Tongue (tissue), 2 donors: Measurements from ENCODE around the gene CFDP1. TPM values are rescaled to one million over a fixed set of nuclear protein-coding genes. Genes with fewer than 3 reads are reported as not detected.
A peak's percentile ranks its signal among the peaks of the same experiment; 100 is the strongest.

Source experiments
- DNase-seq: peaks from one replicate; pipeline ENCODE4 v3.0.0-alpha.2; 2015
- total RNA-seq: library from RNA; depleted of rRNA; stranded (reverse); fragments of >200 nt; gene quantifications from one replicate; pipeline ENCODE4 v1.2.3, GENCODE V29; 2014

Gene CFDP1
- total RNA-seq, 1 donor from 2014 or later = 66.5 TPM

DNA sequence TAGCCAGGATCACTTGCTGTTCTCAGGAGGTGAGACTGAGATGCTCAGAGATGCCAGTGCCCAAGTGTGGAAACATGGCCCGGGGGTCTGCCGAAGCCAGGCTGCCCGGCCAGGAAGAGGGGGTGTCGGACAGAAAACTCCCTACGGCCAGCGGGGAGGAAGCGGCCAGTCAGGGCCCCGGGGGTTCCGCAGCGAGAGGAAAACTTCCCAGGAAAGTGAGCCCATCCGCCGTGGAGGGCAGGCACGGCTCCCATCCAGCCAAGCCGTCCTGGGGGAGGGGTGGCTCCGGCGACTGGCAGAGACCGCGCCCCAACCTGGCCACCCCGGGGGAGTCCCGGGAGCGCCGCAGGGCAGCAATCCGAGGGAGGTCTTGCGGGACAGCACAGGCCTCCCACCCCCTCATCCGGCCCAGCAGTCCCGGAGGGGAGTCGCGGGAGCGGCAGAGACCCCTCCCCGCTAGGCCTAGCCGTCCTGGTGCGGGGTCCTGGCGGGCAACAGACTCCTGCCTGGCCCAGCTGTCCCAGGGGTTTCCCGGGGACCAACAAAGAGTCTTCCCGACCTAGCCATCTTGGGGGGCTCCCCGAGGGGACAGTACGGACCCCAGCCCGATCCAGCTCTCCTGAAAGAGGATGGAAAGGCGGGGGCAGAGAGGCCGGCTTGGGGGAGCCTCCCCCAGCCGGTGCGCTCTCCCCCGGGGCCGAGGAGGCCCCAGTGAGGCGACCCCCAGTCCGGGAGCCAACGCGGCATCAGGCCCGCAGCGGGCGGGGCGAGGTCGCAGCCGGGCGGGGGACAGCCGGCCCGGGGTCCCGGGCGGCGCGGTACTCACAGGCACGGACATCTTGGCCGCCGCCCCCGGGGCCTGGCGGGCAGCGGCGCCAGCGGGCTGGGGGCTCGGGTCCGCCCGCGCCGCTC is 168.0 kb downstream of the CFDP1 start:
- peak; percentile 34 for DNase-seq

GRCh38 chr16:75264457-75264998 is 168.8 kb downstream of the CFDP1 start:
- peak; percentile 84 for DNase-seq

DNA sequence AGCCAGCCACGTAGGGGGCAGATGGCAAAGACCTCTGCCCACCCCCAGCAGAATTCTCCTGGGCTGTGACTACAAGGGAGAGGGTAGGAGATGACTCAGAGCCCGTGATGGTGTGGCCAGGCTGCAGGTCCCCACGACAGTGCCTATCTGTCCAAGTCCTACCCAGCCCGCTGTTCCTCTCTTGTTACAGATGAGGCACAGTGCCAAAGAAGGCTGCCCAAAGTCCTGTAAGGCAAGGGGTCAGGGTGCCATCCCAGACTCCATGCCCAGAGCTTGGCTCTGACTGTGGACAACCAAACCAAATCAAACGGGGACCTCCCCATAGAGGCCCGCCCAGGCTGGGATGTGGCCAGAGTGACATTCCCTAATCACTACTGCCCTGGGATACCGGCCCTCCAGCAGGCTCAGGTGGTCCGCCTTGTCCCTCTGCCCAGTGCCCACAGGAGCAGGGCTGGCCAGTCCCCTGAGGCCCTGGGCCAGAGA is 169.3 kb downstream of the CFDP1 start:
- DNase-seq = peak; percentile 43

- no peak for DNase-seq
These were observed 169.9 kb downstream of the CFDP1 start for GRCh38 chr16:75263291-75263962.

GRCh38 chr16:75262800-75263127 is 170.5 kb downstream of the CFDP1 start:
- no peak for DNase-seq

DNA sequence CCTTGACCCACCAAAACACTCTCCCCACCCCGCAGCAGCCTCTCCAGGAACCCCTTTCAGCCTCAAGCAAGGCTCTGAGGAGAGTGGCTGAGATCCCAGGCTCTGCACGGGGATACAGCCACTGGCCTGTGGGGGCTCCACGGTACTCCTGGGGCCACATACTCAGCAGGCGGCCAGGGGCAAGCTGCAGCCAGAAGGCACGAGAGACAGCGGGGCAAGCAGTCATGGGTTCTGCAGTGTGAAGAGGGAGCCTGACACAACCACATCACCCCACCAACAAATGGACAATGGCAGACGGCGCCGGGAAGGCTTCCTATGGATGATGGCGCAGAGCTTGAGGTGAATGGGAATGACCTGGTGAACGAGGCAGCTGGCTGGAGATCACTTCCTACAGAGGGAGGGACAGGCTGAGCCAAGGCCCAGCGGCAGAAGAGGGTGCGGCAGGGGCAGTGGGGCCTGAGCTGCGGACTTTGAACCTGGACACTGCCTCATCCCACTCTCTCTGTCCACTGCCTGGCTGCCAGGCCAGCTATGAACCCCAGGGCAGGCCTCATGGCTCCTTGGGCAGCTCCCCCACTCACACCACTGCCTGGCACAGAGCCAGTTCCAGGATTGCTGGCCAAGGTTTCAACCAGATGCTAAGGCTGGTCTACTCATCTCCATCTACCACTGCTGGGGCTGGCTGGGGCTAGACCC is 171.1 kb downstream of the CFDP1 start:
- DNase-seq = no peak

GRCh38 chr16:75261590-75262078 is 171.7 kb downstream of the CFDP1 start:
- no peak for DNase-seq

DNA sequence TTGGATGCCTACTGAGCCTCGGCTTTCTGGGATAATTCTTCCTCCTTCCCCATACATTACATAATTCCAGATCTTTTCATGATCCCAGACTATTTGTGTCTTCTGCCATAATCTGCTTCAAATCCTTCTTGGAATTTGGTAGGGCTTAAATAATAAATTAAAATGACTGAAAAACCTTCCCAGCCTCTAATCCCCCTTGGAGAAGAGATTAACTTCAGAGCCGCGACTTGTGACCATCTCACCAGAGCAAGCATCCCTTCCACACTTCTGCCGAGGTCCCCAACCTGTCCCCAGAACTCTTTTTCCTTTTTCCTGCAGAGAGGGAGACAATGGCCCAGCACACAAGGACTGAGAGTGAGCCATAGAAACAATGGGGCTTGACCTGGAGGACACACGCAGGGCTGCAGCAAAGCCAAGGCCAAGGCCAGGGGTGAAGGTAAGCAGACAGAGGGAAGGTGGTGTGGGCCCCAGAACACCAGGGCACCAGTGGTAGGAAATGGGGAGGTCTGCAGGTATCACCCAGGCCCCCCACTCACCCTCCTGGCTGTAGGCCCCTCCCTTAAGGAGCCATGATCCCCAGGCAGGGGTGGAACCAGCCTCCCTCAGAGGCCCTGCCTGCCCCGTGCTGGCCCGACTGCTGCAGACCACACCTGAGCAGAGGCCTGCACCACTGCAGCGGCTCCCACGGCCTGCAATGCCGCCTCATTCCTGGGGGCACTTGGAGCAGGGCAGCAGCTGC is 172.3 kb downstream of the CFDP1 start:
- DNase-seq = no peak

- DNase-seq = no peak
These were observed 174.5 kb downstream of the CFDP1 start for GRCh38 chr16:75258807-75259141.

- no peak for DNase-seq
These were observed 175.2 kb downstream of the CFDP1 start for GRCh38 chr16:75257886-75258806.

DNA sequence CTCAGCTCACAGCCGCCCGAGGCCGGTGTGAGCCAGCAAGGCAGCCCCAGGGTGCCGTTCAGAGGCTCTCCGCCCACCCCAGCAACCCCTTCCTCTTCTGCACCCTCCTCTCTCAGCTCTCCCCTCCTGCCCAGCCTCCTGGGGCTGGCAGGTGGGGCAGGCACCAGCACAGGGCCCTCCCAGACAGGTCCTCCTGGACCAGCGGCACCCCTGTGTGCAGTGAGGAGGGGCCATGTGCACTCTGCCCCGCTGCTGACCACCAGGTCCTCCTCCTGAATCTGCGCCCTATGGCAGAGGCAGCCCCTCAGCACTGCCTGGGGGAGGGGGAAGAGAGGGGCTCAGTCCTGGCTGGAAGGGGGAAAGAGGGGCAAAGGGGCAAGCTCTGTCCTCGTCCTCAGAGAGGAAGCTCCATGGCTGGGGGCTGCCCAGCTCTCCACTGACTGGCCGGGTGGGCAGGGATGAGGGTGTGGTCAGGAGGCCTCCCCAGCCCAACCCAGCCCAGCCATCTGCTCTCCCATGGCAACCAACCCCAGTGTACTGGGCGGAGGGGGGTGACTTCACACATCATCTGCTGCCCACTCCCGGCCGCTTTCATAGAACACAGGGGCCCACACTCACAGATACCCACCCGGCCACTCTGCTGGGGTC is 176.5 kb downstream of the CFDP1 start:
- peak; percentile 92 for DNase-seq

DNA sequence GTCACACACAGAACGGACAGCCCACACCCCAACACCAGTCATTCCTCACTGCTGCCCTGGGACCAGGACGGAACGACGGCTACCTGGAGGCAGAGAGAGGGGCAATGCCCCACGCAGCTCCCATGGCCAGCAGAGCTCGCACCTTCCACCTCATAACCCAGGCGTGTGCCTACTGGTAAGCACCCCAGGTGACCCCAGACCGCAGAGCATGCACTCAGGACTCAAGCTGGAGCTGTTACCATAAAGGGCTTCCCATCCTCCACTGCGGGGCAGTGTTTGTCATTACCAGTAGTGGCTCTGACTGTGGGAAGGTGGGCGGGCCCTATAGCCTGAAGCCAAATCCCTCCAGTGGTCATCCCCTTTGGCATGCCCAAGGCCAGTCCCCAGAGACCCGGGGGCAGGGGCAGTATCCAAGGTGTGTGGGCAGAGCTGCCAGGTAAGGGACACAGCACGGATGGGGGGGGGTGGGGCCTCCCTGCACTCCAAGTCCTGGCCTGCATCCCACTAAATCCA is 177.2 kb downstream of the CFDP1 start:
- DNase-seq = no peak

DNA sequence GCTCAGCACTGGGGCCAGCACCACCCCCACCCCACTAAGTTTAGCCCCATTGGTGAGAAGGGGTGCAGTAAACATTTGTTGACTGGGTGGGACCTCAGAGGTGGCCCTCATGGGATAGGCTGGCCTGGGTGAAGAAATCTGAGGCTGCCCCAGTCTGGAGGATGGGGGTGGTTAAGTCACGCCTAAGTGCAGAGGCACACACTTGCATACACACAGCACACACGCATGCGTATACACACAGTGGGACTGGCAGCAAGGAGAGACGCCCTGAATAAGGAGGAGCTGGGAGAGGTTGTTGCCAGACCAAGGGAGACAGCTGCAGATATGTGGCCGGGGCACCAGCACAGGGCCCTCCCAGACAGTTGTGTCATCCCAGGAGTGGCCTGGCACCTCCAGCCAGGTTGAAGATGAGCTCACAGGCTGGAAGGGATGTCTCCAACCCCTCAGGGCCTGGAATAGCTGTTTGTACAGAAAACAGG is 178.9 kb downstream of the CFDP1 start:
- DNase-seq = peak; percentile 82

DNA sequence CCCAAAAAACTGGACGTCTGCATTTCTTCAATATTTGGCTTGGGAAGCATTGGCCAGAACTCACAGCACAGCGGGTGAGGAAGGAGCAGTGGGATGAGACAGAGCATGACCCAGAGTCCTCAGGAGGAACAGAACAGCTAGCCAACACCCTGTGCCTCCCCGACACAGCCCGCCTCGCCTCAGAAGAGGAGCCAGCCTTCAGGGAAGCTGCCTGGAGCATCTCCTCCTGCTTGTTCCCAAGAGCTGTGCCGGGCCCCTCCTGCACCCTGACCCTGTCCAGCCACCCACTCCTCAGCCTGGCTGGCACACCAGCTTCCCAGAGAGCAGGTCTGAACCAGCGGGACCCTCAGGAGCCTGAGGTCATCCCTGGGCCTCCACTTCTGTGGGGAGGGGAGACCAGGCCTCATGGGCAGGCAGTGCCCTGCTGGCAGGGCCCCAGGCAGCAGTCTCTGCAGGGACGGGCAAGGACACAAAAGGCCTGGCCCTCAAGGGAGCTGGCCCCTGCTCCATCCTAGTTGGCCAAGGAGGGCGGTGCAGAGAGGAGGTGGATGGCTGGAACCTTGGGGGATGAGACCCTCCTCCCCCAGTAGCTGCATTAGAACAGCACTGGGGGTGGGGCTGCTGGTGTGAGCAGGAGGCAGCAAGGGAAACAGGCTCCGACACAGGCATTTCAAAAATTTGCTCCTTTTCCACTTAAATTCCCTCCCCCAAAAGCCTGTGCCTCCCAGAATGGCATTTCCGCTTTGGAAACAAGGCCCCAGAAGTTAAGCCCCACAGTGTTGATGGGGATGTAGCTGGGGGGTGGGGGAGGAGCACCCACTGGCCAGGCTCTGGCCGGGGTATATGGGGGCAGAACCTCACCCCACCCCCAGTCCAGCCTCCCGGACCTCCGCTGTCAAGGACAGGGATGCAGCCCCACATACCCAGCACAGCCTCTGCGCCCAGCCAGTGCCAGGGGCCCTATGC is 180.1 kb downstream of the CFDP1 start:
- no peak for DNase-seq

DNA sequence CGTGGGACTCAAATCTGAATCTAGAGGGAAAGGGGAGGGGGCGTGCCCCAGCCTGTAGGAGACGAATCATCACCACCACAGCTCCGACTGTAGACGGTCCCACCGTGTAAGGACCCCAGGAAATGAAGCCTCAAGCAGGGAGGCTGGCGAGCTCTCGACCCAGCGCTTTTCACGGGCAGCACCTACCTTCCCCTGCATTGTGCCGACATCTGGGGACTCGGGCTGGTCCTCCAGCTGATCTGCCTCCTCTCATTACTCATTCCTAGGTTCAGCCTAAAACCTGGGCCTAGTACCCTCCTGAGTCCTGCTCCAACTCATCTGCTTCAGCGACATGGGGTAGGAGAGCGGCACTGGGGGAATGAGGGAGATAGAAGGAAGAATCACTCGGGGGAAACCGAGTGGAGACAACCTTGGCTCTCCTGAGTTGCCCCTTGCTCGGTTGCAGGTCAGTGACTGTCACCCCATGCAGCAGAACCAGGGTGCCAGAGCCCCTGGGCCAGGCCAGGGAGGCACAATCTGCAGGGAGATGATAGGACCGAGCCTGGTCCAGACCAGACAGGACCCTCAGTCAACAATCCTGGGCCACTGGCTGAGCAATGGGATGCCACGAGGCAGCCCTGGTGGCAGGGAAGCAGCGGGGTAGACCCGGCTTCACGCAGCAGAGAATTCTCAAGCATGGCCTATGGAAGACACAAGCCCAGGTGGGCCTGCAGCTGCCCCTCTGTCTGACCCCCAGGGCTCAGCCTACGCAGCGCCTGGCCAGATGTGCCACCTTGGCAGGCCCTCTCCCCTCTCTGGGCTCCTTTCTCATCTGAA is 181.0 kb downstream of the CFDP1 start:
- DNase-seq = no peak

GRCh38 chr16:75251280-75252048 is 181.8 kb downstream of the CFDP1 start, which contains the start of gene BCAR1:
TSS of gene BCAR1 (minus strand) at chr16:75251624. CDS start at chr16:75251482, 142 bp downstream.
- DNase-seq = peak; percentile 95

- no peak for DNase-seq
These were observed 182.5 kb downstream of the CFDP1 start for GRCh38 chr16:75250809-75251279.
